ENCODE data around the gene CACNA1B.

GRCh38 chr9:137975936-137976565 lies 98.5 kb downstream of the CACNA1B start:
- TF ChIP-seq ZNF101 (CRISPR knock-in tag; IDR thresholded peaks at IDR 0.05; ENCODE audit: borderline replicate concordance, low read depth), result no peak
- no peak for TF ChIP-seq ZNF234 (CRISPR knock-in tag; conservative IDR thresholded peaks at IDR 0.05)
- no peak for TF ChIP-seq USF2 (IDR thresholded peaks at IDR 0.05; ENCODE audit: low read depth, low read length)
- TF ChIP-seq USF2 (CRISPR knock-in tag; IDR thresholded peaks at IDR 0.05; ENCODE audit: borderline replicate concordance), result no peak
- TF ChIP-seq POLR2AphosphoS5 (IDR thresholded peaks at IDR 0.05; ENCODE audit: low read depth, low read length), result no peak
- TF ChIP-seq SRSF1 (optimal IDR thresholded peaks at IDR 0.05; ENCODE audit: low read depth, low read length), result no peak

Measured in HepG2 (cell line).